H1 (cell line): ENCODE measurements around the gene GCK. TPM values are rescaled to one million over a fixed set of nuclear protein-coding genes. Genes with fewer than 3 reads are reported as not detected.

Experiments
- KDM1A ChIP-seq: fragments of 200-600, 300-600 bp; sonication (generic); IDR thresholded peaks from 2 replicates; pipeline ENCODE4 v1.7.1; 2016; ENCODE audit warnings: mild to moderate bottlenecking, low read length, borderline replicate concordance
- KDM5A ChIP-seq: fragments of 200-600 bp; IDR thresholded peaks from 2 replicates; pipeline ENCODE4 v1.7.1; 2012; ENCODE audit warnings: mild to moderate bottlenecking, low read length, inconsistent platforms, mixed read lengths
- NRF1 ChIP-seq: IDR thresholded peaks from 2 replicates; pipeline ENCODE4 v1.6.1; 2011; ENCODE audit warnings: mild to moderate bottlenecking, low read depth, low read length, improper control_type of control experiment
- TAF1 ChIP-seq: IDR thresholded peaks from 2 replicates; pipeline ENCODE4 v1.6.1; 2011; ENCODE audit warnings: mild to moderate bottlenecking, low read depth, low read length
- polyA plus RNA-seq, 7 experiments: library from polyadenylated mRNA; depleted of rRNA in 3 of 7; stranded (reverse) in 5 of 7; unstranded in 2 of 7; fragments of >200 nt in 5 of 7; fragments of 200-250 nt in 2 of 7; gene quantifications; 1 replicate in 5 of 7; 2 replicates in 1 of 7; 4 replicates in 1 of 7; pipeline versions ENCODE4 v1.2.1 to v1.2.3, GENCODE V29; 2011 to 2013; ENCODE audit warnings: missing spikeins in 2 of 7, mixed read lengths in 2 of 7
- total RNA-seq: library from RNA; stranded (reverse); fragmentation: NEBNext Ultra II Directional; extraction: Animal tissue kit (Norgen Biotek cat#: 25700); gene quantifications from 2 replicates; pipeline ENCODE4 v1.2.1, GENCODE V29; 2021
- TF ChIP-seq, protein P1 (sequence below): fragments of 300-600 bp; sonication (generic); IDR thresholded peaks from 2 replicates; pipeline ENCODE4 v1.7.1; 2012; ENCODE audit warnings: low read length, moderate library complexity, mild to moderate bottlenecking, inconsistent platforms; ENCODE audit not compliant: insufficient replicate concordance

The GCK gene
- total and polyA plus RNA-seq, 2 of the 8 experiments (the other 6 are each of a cell fraction or from before 2014, with no cell fraction given), result 2.4 to 4.9 TPM

- TF ChIP-seq, protein P1, sequence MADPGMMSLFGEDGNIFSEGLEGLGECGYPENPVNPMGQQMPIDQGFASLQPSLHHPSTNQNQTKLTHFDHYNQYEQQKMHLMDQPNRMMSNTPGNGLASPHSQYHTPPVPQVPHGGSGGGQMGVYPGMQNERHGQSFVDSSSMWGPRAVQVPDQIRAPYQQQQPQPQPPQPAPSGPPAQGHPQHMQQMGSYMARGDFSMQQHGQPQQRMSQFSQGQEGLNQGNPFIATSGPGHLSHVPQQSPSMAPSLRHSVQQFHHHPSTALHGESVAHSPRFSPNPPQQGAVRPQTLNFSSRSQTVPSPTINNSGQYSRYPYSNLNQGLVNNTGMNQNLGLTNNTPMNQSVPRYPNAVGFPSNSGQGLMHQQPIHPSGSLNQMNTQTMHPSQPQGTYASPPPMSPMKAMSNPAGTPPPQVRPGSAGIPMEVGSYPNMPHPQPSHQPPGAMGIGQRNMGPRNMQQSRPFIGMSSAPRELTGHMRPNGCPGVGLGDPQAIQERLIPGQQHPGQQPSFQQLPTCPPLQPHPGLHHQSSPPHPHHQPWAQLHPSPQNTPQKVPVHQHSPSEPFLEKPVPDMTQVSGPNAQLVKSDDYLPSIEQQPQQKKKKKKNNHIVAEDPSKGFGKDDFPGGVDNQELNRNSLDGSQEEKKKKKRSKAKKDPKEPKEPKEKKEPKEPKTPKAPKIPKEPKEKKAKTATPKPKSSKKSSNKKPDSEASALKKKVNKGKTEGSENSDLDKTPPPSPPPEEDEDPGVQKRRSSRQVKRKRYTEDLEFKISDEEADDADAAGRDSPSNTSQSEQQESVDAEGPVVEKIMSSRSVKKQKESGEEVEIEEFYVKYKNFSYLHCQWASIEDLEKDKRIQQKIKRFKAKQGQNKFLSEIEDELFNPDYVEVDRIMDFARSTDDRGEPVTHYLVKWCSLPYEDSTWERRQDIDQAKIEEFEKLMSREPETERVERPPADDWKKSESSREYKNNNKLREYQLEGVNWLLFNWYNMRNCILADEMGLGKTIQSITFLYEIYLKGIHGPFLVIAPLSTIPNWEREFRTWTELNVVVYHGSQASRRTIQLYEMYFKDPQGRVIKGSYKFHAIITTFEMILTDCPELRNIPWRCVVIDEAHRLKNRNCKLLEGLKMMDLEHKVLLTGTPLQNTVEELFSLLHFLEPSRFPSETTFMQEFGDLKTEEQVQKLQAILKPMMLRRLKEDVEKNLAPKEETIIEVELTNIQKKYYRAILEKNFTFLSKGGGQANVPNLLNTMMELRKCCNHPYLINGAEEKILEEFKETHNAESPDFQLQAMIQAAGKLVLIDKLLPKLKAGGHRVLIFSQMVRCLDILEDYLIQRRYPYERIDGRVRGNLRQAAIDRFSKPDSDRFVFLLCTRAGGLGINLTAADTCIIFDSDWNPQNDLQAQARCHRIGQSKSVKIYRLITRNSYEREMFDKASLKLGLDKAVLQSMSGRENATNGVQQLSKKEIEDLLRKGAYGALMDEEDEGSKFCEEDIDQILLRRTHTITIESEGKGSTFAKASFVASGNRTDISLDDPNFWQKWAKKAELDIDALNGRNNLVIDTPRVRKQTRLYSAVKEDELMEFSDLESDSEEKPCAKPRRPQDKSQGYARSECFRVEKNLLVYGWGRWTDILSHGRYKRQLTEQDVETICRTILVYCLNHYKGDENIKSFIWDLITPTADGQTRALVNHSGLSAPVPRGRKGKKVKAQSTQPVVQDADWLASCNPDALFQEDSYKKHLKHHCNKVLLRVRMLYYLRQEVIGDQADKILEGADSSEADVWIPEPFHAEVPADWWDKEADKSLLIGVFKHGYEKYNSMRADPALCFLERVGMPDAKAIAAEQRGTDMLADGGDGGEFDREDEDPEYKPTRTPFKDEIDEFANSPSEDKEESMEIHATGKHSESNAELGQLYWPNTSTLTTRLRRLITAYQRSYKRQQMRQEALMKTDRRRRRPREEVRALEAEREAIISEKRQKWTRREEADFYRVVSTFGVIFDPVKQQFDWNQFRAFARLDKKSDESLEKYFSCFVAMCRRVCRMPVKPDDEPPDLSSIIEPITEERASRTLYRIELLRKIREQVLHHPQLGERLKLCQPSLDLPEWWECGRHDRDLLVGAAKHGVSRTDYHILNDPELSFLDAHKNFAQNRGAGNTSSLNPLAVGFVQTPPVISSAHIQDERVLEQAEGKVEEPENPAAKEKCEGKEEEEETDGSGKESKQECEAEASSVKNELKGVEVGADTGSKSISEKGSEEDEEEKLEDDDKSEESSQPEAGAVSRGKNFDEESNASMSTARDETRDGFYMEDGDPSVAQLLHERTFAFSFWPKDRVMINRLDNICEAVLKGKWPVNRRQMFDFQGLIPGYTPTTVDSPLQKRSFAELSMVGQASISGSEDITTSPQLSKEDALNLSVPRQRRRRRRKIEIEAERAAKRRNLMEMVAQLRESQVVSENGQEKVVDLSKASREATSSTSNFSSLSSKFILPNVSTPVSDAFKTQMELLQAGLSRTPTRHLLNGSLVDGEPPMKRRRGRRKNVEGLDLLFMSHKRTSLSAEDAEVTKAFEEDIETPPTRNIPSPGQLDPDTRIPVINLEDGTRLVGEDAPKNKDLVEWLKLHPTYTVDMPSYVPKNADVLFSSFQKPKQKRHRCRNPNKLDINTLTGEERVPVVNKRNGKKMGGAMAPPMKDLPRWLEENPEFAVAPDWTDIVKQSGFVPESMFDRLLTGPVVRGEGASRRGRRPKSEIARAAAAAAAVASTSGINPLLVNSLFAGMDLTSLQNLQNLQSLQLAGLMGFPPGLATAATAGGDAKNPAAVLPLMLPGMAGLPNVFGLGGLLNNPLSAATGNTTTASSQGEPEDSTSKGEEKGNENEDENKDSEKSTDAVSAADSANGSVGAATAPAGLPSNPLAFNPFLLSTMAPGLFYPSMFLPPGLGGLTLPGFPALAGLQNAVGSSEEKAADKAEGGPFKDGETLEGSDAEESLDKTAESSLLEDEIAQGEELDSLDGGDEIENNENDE, result no peak
- TF ChIP-seq KDM1A (no peak), KDM5A (no peak), NRF1 (no peak), TAF1 (no peak)
Observed at GRCh38 chr7:44100458-44101302, 88.6 kb downstream of the GCK start (continued).
